ENCODE measurements around the gene CADPS.

The CADPS gene

DNA sequence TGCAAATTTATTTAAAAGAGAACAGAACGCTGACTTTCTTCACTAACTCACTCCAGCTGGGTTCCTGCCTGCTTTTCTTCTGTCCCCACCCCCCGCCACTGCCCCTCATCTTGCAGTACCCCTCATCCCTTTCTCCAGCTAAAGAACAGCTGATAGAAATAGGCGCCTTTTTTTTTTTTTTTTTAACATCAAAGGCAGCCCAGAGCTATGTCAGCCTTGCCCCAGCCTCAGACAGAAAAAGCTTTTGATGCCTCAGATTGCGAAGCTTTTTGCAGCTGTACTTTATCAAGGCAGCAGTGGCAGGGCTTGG is 1.8 kb downstream of the CADPS start:
- no peak for DNase-seq

DNA sequence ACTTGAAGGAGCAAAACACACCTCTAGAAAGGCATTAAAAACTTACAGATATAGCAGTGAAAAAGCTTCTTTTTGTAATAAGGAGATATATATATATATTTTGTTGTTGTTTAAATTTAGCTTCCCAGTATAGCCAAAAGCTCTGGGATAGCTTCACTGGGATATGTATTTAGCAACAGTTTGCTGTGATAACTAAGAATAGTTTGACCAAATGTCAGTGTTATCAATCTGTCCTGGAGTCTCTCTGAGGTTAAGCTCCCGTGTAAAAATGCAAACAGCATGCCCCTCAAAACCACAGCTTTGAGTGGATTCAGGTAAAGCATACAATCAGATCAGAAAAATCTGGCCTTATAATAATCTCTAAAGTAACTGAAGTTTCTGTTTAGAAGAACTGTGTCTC is 2.9 kb downstream of the CADPS start:
- no peak for DNase-seq

DNA sequence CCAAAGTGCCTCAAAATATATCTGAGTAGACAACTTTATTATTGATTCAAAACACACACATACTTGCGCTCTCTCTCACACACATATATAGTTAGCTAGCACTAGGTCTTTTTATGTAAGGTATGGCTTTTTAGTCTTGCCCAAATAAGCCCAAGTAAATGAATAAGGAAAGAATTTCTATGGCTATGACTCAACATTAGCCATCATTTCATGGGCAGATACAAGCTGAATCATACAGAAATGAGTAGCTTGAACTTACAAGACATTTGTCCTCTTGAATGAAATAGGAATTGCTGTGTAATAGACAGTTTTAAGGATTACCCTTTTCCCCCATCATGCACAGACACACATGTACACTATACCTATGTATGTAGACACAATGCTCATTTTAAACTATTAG is 4.9 kb downstream of the CADPS start:
- DNase-seq: no peak

DNA sequence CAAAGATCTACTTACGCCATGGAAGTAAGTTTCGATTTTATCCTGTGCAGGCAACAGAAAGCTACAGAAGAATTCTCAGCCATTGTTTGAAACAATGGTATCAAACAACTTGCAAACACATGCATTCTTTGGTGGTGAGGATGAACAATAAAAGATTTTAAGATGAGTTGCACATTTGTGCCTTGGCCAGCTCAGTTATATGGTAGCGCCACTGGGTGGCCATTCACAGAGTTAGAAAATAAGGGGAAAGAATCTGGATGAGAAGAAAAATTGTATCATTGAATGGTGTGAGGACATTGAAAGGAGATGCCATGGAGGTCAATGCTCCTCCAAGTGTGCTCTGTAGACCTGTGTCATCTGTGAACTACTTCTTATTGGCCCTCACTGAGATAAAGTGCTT is 11.6 kb downstream of the CADPS start:
- no peak for DNase-seq

GRCh38 chr3:62859203-62859791 is 15.9 kb downstream of the CADPS start:
- no peak for DNase-seq

DNA sequence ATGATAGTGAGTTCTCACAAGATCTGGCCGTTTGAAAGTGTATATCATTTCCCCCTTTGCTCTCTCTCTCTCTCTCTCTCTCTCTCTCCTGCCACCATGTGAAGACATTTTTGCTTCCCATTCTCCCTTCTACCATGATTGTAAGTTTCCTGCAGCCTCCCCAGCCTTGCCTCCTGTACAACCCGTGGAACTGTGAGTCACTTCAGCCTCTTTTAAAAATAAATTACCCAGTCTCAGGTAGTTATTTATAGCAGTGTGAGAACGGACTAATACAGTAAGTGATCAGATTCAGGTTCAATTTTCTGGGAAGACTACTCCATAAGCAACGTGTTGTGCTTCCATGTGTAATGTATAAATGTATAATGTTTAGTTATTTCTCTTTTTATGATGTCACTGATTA is 29.2 kb downstream of the CADPS start:
- no peak for DNase-seq

GRCh38 chr3:62843508-62843907 is 31.7 kb downstream of the CADPS start:
- no peak for DNase-seq

DNA sequence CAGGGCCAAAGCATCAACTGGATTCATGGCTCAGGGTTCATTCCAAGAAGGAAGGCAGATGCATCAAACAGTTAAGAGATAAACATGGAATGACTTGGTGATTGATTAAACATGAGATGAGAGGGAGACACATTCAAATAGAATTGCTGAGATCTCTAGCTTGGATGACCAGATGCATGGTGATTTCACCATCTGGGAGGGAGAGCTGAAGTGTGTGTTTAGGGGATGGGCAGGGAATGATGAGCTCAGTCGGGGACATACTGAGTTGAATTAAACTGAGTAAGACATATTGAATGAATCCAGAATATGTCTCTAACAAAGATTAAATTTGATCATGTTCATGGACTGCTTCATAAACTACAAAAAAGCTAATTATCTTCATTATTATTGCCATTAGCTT is 35.5 kb downstream of the CADPS start:
- DNase-seq: no peak

- DNase-seq: no peak
Observed at GRCh38 chr3:62837145-62837787, 38.0 kb downstream of the CADPS start.

- no peak for DNase-seq
Observed at GRCh38 chr3:62835554-62836236, 39.5 kb downstream of the CADPS start.

- DNase-seq: no peak
Observed at GRCh38 chr3:62833538-62833937, 41.7 kb downstream of the CADPS start.

GRCh38 chr3:62832553-62832952 is 42.7 kb downstream of the CADPS start:
- DNase-seq: no peak

GRCh38 chr3:62830727-62831322 is 44.4 kb downstream of the CADPS start:
- no peak for DNase-seq

DNA sequence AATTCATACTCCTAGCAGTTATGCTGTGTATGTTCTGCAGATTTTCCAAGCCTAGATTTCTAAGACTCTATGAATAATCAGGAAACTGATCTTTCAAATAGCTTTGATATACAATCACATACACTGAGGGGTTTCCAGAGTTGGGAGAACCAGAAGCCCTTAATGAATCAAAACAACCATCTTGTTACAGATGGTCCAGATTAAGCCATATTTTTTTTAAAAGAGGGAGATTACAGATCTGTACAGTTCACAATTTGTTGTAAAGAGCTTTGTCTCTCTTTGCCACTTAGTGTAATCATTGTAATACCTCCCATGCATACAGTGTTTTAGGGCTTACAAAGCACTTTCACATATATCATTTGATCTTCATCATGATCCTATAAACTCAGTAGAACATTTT is 47.7 kb downstream of the CADPS start:
- DNase-seq: no peak

- DNase-seq: no peak
Observed at GRCh38 chr3:62824965-62825592, 50.1 kb downstream of the CADPS start.

DNA sequence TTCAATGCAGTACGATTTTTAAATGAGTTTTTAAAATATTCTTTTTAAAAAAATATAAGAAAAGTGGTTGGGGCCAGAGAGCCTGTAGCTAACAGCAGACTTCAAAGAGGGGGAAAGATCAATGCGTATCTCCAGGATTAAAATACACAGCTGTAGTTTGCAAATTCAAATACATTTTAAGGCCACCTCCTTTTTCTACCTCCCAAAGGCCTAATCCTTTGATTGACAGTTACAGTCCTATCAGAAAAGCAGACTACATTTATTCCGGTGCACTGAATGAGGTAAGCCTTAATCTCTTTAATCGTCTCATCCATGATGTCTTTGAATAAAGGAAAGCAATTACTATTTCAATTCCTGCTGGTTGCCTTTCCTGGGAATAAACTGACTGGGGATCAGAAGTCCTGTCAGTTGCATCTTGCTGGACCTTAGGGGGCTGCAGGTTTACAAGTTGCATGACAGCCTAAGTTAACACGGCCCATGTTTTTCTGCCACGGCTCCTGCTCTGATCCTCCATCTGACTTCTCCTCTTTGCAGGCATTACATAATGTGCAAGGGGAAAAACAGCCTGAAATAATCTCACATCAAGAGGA is 51.7 kb downstream of the CADPS start:
- no peak for DNase-seq

GRCh38 chr3:62822905-62823304 is 52.3 kb downstream of the CADPS start:
- no peak for DNase-seq

- no peak for DNase-seq
Observed at GRCh38 chr3:62818347-62818746, 56.9 kb downstream of the CADPS start.

- DNase-seq: no peak
Observed at GRCh38 chr3:62817678-62818077, 57.5 kb downstream of the CADPS start.

- DNase-seq: no peak
Observed at GRCh38 chr3:62815981-62816380, 59.2 kb downstream of the CADPS start.

GRCh38 chr3:62812631-62813030 is 62.6 kb downstream of the CADPS start:
- DNase-seq: no peak

GRCh38 chr3:62811119-62811518 is 64.1 kb downstream of the CADPS start:
- no peak for DNase-seq

- DNase-seq: no peak
Observed at GRCh38 chr3:62809369-62809768, 65.8 kb downstream of the CADPS start.
